ENCODE measurements around the gene ZC3H13.
A peak's percentile ranks its signal among the peaks of the same experiment; 100 is the strongest.

Gene ZC3H13

GRCh38 chr13:46052319-46053161, at the start of gene ZC3H13:
TSS of gene ZC3H13 (minus strand) at chr13:46052746. CDS start at chr13:46045507, 7,239 bp downstream.
- DNase-seq = peak; percentile 93

- DNase-seq = no peak
Measured at GRCh38 chr13:46102255-46102605, 49.7 kb upstream of the ZC3H13 start.

GRCh38 chr13:46101484-46102254, 49.1 kb upstream of the ZC3H13 start:
- DNase-seq = no peak

GRCh38 chr13:46101002-46101401, 48.5 kb upstream of the ZC3H13 start:
- DNase-seq = no peak

- DNase-seq = no peak
Measured at GRCh38 chr13:46100191-46100815, 47.8 kb upstream of the ZC3H13 start.

- DNase-seq = no peak
Measured at GRCh38 chr13:46097663-46098062, 45.1 kb upstream of the ZC3H13 start.

- no peak for DNase-seq
Measured at GRCh38 chr13:46097015-46097414, 44.5 kb upstream of the ZC3H13 start.

GRCh38 chr13:46094478-46094877, 41.9 kb upstream of the ZC3H13 start:
- DNase-seq = no peak

- DNase-seq = no peak
Measured at GRCh38 chr13:46088821-46089562, 36.4 kb upstream of the ZC3H13 start.

- no peak for DNase-seq
Measured at GRCh38 chr13:46087481-46087880, 34.9 kb upstream of the ZC3H13 start.

GRCh38 chr13:46086985-46087384, 34.4 kb upstream of the ZC3H13 start:
- no peak for DNase-seq

GRCh38 chr13:46086421-46086922, 33.9 kb upstream of the ZC3H13 start:
- DNase-seq = no peak

GRCh38 chr13:46085737-46086136, 33.2 kb upstream of the ZC3H13 start:
- no peak for DNase-seq

GRCh38 chr13:46082324-46082723, 29.8 kb upstream of the ZC3H13 start:
- DNase-seq = no peak

- DNase-seq = no peak
Measured at GRCh38 chr13:46079770-46080169, 27.2 kb upstream of the ZC3H13 start.

GRCh38 chr13:46077265-46077664, 24.7 kb upstream of the ZC3H13 start:
- no peak for DNase-seq

- no peak for DNase-seq
Measured at GRCh38 chr13:46076827-46077226, 24.3 kb upstream of the ZC3H13 start.

GRCh38 chr13:46075811-46076210, 23.3 kb upstream of the ZC3H13 start:
- DNase-seq = no peak

- DNase-seq = peak; percentile 10
Measured at GRCh38 chr13:46071590-46072249, 19.2 kb upstream of the ZC3H13 start.

- no peak for DNase-seq
Measured at GRCh38 chr13:46063292-46063691, 10.7 kb upstream of the ZC3H13 start.

- no peak for DNase-seq
Measured at GRCh38 chr13:46062185-46062584, 9.6 kb upstream of the ZC3H13 start.

- no peak for DNase-seq
Measured at GRCh38 chr13:46059405-46059804, 6.9 kb upstream of the ZC3H13 start.

Data from CD4-positive, alpha-beta T cell treated with Interleukin-17A for 4 hours (primary cell).